RWPE2 (cell line): ENCODE data around the gene BRAT1.
A peak's percentile ranks its signal among the peaks of the same experiment; 100 is the strongest.

Source experiments
- ATAC-seq: fragments of 200-7000 bp; cut with Tn5 transposase; 3 replicates; pipeline ENCODE4 v1.9.1; 2021; ENCODE audit warnings: low read depth
- DNase-seq: peaks from one replicate; pipeline ENCODE4 v3.0.0-alpha.2; 2020; ENCODE audit warnings: low spot score
- H3K27ac ChIP-seq: fragments of 450-650 bp; 2 replicates; pipeline ENCODE4 v1.5.1; 2017; ENCODE audit warnings: mild to moderate bottlenecking; ENCODE audit not compliant: poor library complexity, severe bottlenecking
- H3K27me3 ChIP-seq: fragments of 250-450 bp; sonication (Bioruptor Pico); 2 replicates; pipeline ENCODE4 v1.5.1; 2021; ENCODE audit warnings: mild to moderate bottlenecking, moderate library complexity; ENCODE audit not compliant: insufficient read depth, poor library complexity, severe bottlenecking
- H3K36me3 ChIP-seq: fragments of 250-450 bp; sonication (Bioruptor Pico); 2 replicates; pipeline ENCODE4 v1.5.1; 2020; ENCODE audit warnings: low read depth, mild to moderate bottlenecking, moderate library complexity
- H3K4me1 ChIP-seq: fragments of 250-450 bp; sonication (Bioruptor Pico); 2 replicates; pipeline ENCODE4 v1.5.1; 2021; ENCODE audit warnings: mild to moderate bottlenecking, moderate library complexity; ENCODE audit not compliant: insufficient read depth, poor library complexity, severe bottlenecking
- H3K4me3 ChIP-seq: fragments of 250-450 bp; sonication (Bioruptor Pico); 2 replicates; pipeline ENCODE4 v1.5.1; 2021; ENCODE audit warnings: mild to moderate bottlenecking, moderate library complexity; ENCODE audit not compliant: severe bottlenecking
- H3K9me3 ChIP-seq: fragments of 250-450 bp; sonication (Bioruptor Pico); 2 replicates; pipeline ENCODE4 v1.5.1; 2021; ENCODE audit warnings: mild to moderate bottlenecking, moderate library complexity; ENCODE audit not compliant: severe bottlenecking
- CTCF ChIP-seq: fragments of 450-650 bp; IDR thresholded peaks from one replicate; pipeline ENCODE4 v1.5.1; 2017; ENCODE audit warnings: mild to moderate bottlenecking, moderate library complexity; ENCODE audit not compliant: poor library complexity, severe bottlenecking

BRAT1 gene

GRCh38 chr7:2558629-2559282, 3.4 kb upstream of the BRAT1 start, which contains the start of gene IQCE:
Gene IQCE (plus strand): TSS chr7:2558979. CDS start chr7:2559182, 203 bp downstream.
- H3K27ac ChIP-seq: peak within 1 kb of the TSS; percentile 33
- no peak for TF ChIP-seq CTCF
- H3K9me3 ChIP-seq: no peaks in the 10 kb centered on the region
- DNase-seq (peak; percentile 91), ATAC-seq (peak; percentile 31)
- no peaks in the 10 kb centered on the region for H3K4me1 ChIP-seq
- peak within 1 kb of the TSS; percentile 93 for H3K4me3 ChIP-seq
- H3K36me3 ChIP-seq: no peaks in the 10 kb centered on the region; the same call in 1 of the 2 replicates
- no peaks in the 10 kb centered on the region for H3K27me3 ChIP-seq

DNA sequence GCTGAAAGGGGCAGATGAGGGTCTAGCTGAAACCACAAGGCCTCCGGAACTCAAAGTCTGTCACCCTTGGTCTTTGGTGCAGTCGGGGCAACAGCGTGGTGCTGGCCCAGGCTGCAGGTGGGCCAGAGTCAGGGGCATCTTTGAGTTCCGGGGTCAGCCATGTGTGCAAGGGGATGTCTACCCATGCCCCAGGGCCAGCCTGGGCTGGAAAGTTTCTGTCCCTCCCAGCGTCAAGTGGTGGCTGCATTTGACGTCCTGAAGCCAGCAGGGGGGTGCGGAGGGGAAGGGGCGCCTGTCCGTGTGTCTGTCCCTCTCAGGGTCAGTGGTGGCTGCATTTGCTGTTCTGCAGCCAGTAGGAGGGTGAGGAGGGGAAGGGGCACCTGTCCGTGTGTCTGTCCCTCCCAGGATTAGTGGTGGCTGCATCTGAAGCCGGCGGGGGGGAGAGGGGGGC, 638 bp downstream of the BRAT1 start:
- Histone ChIP-seq H3K9me3 (no peaks in the 10 kb centered on the region), H3K27ac (peak overlapping the region; percentile 79), H3K4me3 (peak overlapping the region; percentile 81), H3K27me3 (no peaks in the 10 kb centered on the region), H3K36me3 (peaks cover 19% of the 10 kb centered on the region), H3K4me1 (peaks cover 4% of the 10 kb centered on the region)
- peak; percentile 32 for DNase-seq
- no peak for TF ChIP-seq CTCF
- peak; percentile 2; the same call in 1 of the 3 replicates for ATAC-seq

- H3K36me3 ChIP-seq: peaks cover 26% of the 10 kb centered on the region
- H3K4me3 ChIP-seq: peak overlapping the region; percentile 81
- peak overlapping the region; percentile 79 for H3K27ac ChIP-seq
- H3K27me3 ChIP-seq: no peaks in the 10 kb centered on the region
- H3K9me3 ChIP-seq: no peaks in the 10 kb centered on the region
- no peak for TF ChIP-seq CTCF
- peaks cover 4% of the 10 kb centered on the region for H3K4me1 ChIP-seq
- ATAC-seq (peak; percentile 30), DNase-seq (no peak)
Observed at GRCh38 chr7:2553831-2554581, 1.3 kb downstream of the BRAT1 start.

DNA sequence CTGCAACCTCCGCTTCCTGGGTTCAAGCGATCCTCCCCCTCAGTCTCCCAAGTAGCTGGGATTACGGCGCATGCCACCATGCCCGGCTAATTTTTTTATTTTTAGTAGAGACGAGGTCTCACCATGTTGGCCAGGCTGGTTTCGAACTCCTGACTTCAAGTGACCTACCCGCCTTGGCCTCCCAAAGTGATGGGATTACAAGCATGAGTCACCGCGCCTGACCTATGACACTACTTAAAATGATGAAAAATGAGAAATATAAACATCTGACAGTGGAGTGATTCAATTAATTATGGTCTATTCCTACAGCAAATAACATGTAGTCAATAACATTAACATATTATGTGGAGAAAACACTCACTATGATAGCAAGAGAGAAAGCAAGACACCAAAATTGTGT, 2.2 kb downstream of the BRAT1 start:
- H3K4me3 ChIP-seq: no peak overlapping the region
- ATAC-seq (no peak), DNase-seq (no peak)
- TF ChIP-seq CTCF: no peak
- peaks cover 31% of the 10 kb centered on the region for H3K36me3 ChIP-seq
- peaks cover 4% of the 10 kb centered on the region for H3K4me1 ChIP-seq
- peak overlapping the region; percentile 79 for H3K27ac ChIP-seq
- H3K9me3 ChIP-seq: no peaks in the 10 kb centered on the region
- no peaks in the 10 kb centered on the region for H3K27me3 ChIP-seq
